ENCODE results near the gene PHF8. TPM values are rescaled to one million over a fixed set of nuclear protein-coding genes. Genes with fewer than 3 reads are reported as not detected.

The PHF8 gene
- total RNA-seq, 1 donor from 2014 or later, result 22.3 TPM

DNA sequence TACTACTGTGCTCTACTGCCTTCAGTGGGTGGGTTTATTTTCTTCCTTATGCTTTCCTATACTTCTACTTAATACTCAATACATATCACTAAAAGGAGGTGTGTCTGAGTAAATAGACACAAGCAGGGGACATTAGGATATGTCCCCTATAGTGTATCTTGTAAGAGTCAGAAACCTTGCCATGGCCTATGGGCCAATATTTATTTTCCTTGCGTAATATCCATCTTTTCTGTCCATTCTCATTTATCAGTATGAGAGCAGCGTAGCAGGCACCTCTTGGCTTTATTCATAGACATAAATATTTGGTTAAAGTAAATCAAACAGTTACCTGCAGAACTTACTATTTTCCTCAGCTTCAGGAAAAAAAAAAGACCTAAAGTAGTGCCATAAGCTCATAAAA is 46.6 kb upstream of the PHF8 start:
- H3K36me3 Mint-ChIP-seq, result peaks cover 5% of the 10 kb centered on the region
- no peak overlapping the region for H3K27ac Mint-ChIP-seq
- Histone ChIP-seq H3K4me3 (no peak overlapping the region), H3K9me3 (ENCODE audit: low read depth) (peaks cover 5% of the 10 kb centered on the region), H3K27me3 (no peaks in the 10 kb centered on the region), H3K4me2 (no peak overlapping the region), H3K27ac (no peak overlapping the region), H3K79me2 (ENCODE audit: low read depth) (no peaks in the 10 kb centered on the region), H3F3A (ENCODE audit: low read depth) (no peaks in the 10 kb centered on the region), H3K36me3 (no peaks in the 10 kb centered on the region), H4K20me1 (ENCODE audit: low read depth) (no peaks in the 10 kb centered on the region), H2AFZ (replicated peaks) (no peak overlapping the region), H3K9ac (no peak overlapping the region), H3K4me1 (no peaks in the 10 kb centered on the region)
- DNase-seq (ENCODE audit: low spot score), result no peak
- TF ChIP-seq EZH2phosphoT487 (IDR thresholded peaks at IDR 0.05) (no peak), EZH2 (IDR thresholded peaks at IDR 0.05) (no peak), CTCF (IDR thresholded peaks at IDR 0.05) (no peak)
- no peak overlapping the region for H3K4me3 Mint-ChIP-seq
- H3K9me3 Mint-ChIP-seq, result no peaks in the 10 kb centered on the region
- H3K27me3 Mint-ChIP-seq (ENCODE audit: insufficient read depth, low read depth), result peaks cover 4% of the 10 kb centered on the region
- H3K4me1 Mint-ChIP-seq, result no peaks in the 10 kb centered on the region

DNA sequence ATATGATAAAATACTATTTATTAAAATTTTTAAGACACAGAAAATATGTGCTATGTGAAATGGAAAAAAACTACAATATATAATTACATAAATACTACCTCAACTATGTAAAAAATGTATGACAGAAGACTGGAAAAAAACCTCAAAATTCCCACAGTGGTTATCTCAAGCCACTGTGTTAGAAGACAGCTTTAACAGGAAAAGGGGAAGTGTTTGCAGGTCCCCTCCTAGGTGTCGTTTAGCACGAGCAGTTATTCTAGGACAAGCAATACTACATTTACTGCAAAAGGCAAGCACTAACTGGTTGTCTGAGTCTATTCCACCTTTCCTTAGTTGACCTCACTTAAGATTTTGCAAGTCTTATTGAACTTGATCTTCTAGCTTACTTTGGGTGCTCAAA is 44.9 kb upstream of the PHF8 start:
- Mint-ChIP-seq H3K4me3 (no peak overlapping the region), H3K27ac (no peak overlapping the region), H3K36me3 (peaks cover 8% of the 10 kb centered on the region), H3K9me3 (no peaks in the 10 kb centered on the region), H3K4me1 (no peaks in the 10 kb centered on the region), H3K27me3 (ENCODE audit: insufficient read depth, low read depth) (no peaks in the 10 kb centered on the region)
- Histone ChIP-seq H3K9ac (no peak overlapping the region), H4K20me1 (ENCODE audit: low read depth) (no peaks in the 10 kb centered on the region), H2AFZ (replicated peaks) (no peak overlapping the region), H3K4me3 (no peak overlapping the region), H3K27me3 (no peaks in the 10 kb centered on the region), H3K9me3 (ENCODE audit: low read depth) (peaks cover 5% of the 10 kb centered on the region), H3K79me2 (ENCODE audit: low read depth) (no peaks in the 10 kb centered on the region), H3K36me3 (no peaks in the 10 kb centered on the region), H3K4me1 (no peaks in the 10 kb centered on the region), H3F3A (ENCODE audit: low read depth) (no peaks in the 10 kb centered on the region), H3K4me2 (no peak overlapping the region), H3K27ac (no peak overlapping the region)
- TF ChIP-seq EZH2phosphoT487 (IDR thresholded peaks at IDR 0.05), result no peak
- no peak for TF ChIP-seq CTCF (IDR thresholded peaks at IDR 0.05)
- DNase-seq (ENCODE audit: low spot score), result no peak

DNA sequence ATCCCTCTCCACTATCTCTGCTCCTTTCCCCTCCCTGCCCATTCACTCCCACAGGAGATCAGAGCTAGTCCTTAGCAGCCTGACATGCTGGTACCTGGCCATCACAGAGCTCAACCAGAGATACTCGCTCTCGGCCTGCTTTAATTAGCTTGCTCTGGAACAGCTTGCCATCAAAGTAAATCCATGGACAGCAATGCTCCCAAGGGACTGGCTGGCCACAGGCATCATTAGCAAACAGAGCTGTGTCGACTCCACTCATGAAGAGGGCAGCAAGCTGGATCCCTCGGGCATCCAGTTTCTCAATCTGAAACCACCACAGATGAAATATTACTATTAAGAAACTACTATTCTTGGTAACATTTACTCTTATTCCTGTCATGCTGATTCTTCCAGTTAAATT is 43.4 kb upstream of the PHF8 start:
- Histone ChIP-seq H3F3A (ENCODE audit: low read depth) (no peaks in the 10 kb centered on the region), H3K9me3 (ENCODE audit: low read depth) (no peaks in the 10 kb centered on the region), H3K79me2 (ENCODE audit: low read depth) (no peaks in the 10 kb centered on the region), H3K4me1 (no peaks in the 10 kb centered on the region), H3K27me3 (no peaks in the 10 kb centered on the region), H3K36me3 (no peaks in the 10 kb centered on the region), H3K4me2 (no peak overlapping the region), H3K27ac (no peak overlapping the region), H3K4me3 (no peak overlapping the region), H2AFZ (replicated peaks) (no peak overlapping the region), H3K9ac (no peak overlapping the region), H4K20me1 (ENCODE audit: low read depth) (no peaks in the 10 kb centered on the region)
- DNase-seq (ENCODE audit: low spot score), result no peak
- Mint-ChIP-seq H3K36me3 (peaks cover 8% of the 10 kb centered on the region), H3K27me3 (ENCODE audit: insufficient read depth, low read depth) (no peaks in the 10 kb centered on the region), H3K4me1 (no peaks in the 10 kb centered on the region), H3K9me3 (no peaks in the 10 kb centered on the region), H3K27ac (no peak overlapping the region), H3K4me3 (no peak overlapping the region)
- TF ChIP-seq CTCF (IDR thresholded peaks at IDR 0.05), result no peak
- TF ChIP-seq EZH2phosphoT487 (IDR thresholded peaks at IDR 0.05), result no peak
- TF ChIP-seq EZH2 (IDR thresholded peaks at IDR 0.05), result no peak

GRCh38 chrX:54085666-54086065 is 41.4 kb upstream of the PHF8 start:
- H3K9me3 Mint-ChIP-seq, result no peaks in the 10 kb centered on the region
- no peaks in the 10 kb centered on the region for H3K27me3 ChIP-seq
- no peak overlapping the region for H3K9ac ChIP-seq
- H3K4me3 ChIP-seq, result no peak overlapping the region
- no peak for TF ChIP-seq CTCF (IDR thresholded peaks at IDR 0.05)
- no peak for TF ChIP-seq EZH2phosphoT487 (IDR thresholded peaks at IDR 0.05)
- TF ChIP-seq EZH2 (IDR thresholded peaks at IDR 0.05), result no peak
- no peaks in the 10 kb centered on the region for H3K79me2 ChIP-seq (ENCODE audit: low read depth)
- no peak overlapping the region for H2AFZ ChIP-seq (replicated peaks)
- no peaks in the 10 kb centered on the region for H3K36me3 ChIP-seq
- no peaks in the 10 kb centered on the region for H3K4me1 ChIP-seq
- H3F3A ChIP-seq (ENCODE audit: low read depth), result no peaks in the 10 kb centered on the region
- H3K9me3 ChIP-seq (ENCODE audit: low read depth), result no peaks in the 10 kb centered on the region
- no peaks in the 10 kb centered on the region for H4K20me1 ChIP-seq (ENCODE audit: low read depth)
- no peaks in the 10 kb centered on the region for H3K27me3 Mint-ChIP-seq (ENCODE audit: insufficient read depth, low read depth)
- no peak overlapping the region for H3K27ac Mint-ChIP-seq
- no peak overlapping the region for H3K4me2 ChIP-seq
- no peak overlapping the region for H3K4me3 Mint-ChIP-seq
- H3K4me1 Mint-ChIP-seq, result no peaks in the 10 kb centered on the region
- DNase-seq (ENCODE audit: low spot score), result no peak
- H3K36me3 Mint-ChIP-seq, result peaks cover 8% of the 10 kb centered on the region
- H3K27ac ChIP-seq, result no peak overlapping the region
